A673 (cell line): ENCODE data around the gene DHRS9. TPM values are rescaled to one million over a fixed set of nuclear protein-coding genes. Genes with fewer than 3 reads are reported as not detected.

Source experiments
- BruUV-seq: library from RNA; stranded (reverse); fragments of 400-500 nt; replicated peaks from 2 replicates; lab custom pipeline; 2021; lab: Mats Ljungman, UMichigan
- CTCF ChIA-PET: fragments of 300-600 bp; sonication (Branson Sonifier 250); formaldehyde crosslinking; loops from one replicate; lab custom pipeline; 2022; ENCODE audit warnings: antibody characterized with exemption; lab: Charles Lee
- POLR2A ChIA-PET: fragments of 300-600 bp; sonication (Branson Sonifier 250); formaldehyde crosslinking; loops from one replicate; lab custom pipeline; 2022; ENCODE audit warnings: antibody characterized with exemption; ENCODE audit not compliant: low non-redundant PET; lab: Charles Lee
- DNase-seq: peaks from one replicate; pipeline ENCODE4 v3.0.0-alpha.2; 2015; ENCODE audit warnings: low spot score
- H3K27ac ChIP-seq: fragments of 200-600 bp; sonication (generic); 2 replicates; pipeline ENCODE4 v1.5.1; 2016; ENCODE audit warnings: mixed run types, low read depth, mild to moderate bottlenecking, mixed read lengths, antibody characterized with exemption, low read length; ENCODE audit not compliant: poor library complexity, severe bottlenecking
- H3K27me3 ChIP-seq: fragments of 200-600 bp; sonication (generic); replicated peaks from 2 replicates; pipeline ENCODE4 v1.6.1; 2017; ENCODE audit warnings: mixed run types, low read depth, mild to moderate bottlenecking, mixed read lengths, antibody characterized with exemption, low read length; ENCODE audit not compliant: insufficient read depth, poor library complexity
- H3K36me3 ChIP-seq: fragments of 200-600 bp; sonication (generic); 2 replicates; pipeline ENCODE4 v1.6.1; 2016; ENCODE audit warnings: mixed run types, mild to moderate bottlenecking, mixed read lengths, antibody characterized with exemption, low read length; ENCODE audit not compliant: insufficient read depth, poor library complexity, severe bottlenecking
- H3K4me1 ChIP-seq: fragments of 200-600 bp; sonication (generic); 2 replicates; pipeline ENCODE4 v1.6.1; 2017; ENCODE audit warnings: mixed run types, mild to moderate bottlenecking, mixed read lengths, antibody characterized with exemption, low read length; ENCODE audit not compliant: insufficient read depth, poor library complexity, severe bottlenecking
- H3K4me3 ChIP-seq: fragments of 200-600 bp; sonication (generic); 2 replicates; pipeline ENCODE4 v1.5.1; 2016; ENCODE audit warnings: low read depth, mixed run types, mild to moderate bottlenecking, mixed read lengths, low read length; ENCODE audit not compliant: poor library complexity, severe bottlenecking
- H3K9me3 ChIP-seq: fragments of 200-600 bp; sonication (generic); 2 replicates; pipeline ENCODE4 v1.6.1; 2016; ENCODE audit warnings: mixed run types, low read depth, mild to moderate bottlenecking, mixed read lengths, antibody characterized with exemption, low read length; ENCODE audit not compliant: poor library complexity, severe bottlenecking
- EZH2 ChIP-seq: fragments of 200-600 bp; sonication (generic); IDR thresholded peaks from 2 replicates; pipeline ENCODE4 v1.6.1; 2017; ENCODE audit warnings: borderline replicate concordance, low read depth, mild to moderate bottlenecking, mixed read lengths, antibody characterized with exemption, low read length; ENCODE audit not compliant: poor library complexity, severe bottlenecking
- intact Hi-C: fragments of 100-400 bp; cut with micrococcal nuclease; formaldehyde crosslinking; loops from one replicate; pipeline ENCODE4 v1.10.0; 2022; ENCODE audit not compliant: unreplicated experiment
- total RNA-seq: library from RNA; stranded (reverse); gene quantifications from 2 replicates; pipeline ENCODE4 v1.2.3, GENCODE V29; 2021
- TF ChIP-seq, protein P1 (sequence below): fragments of 300-800, 200-600 bp; sonication (generic); conservative IDR thresholded peaks from 2 replicates; pipeline ENCODE4 v1.5.1; 2017; ENCODE audit warnings: low read depth, mild to moderate bottlenecking, antibody characterized with exemption, low read length, moderate library complexity, mixed read lengths

The DHRS9 gene
- total RNA-seq, 1 experiment from 2014 or later, result not detected

DNA sequence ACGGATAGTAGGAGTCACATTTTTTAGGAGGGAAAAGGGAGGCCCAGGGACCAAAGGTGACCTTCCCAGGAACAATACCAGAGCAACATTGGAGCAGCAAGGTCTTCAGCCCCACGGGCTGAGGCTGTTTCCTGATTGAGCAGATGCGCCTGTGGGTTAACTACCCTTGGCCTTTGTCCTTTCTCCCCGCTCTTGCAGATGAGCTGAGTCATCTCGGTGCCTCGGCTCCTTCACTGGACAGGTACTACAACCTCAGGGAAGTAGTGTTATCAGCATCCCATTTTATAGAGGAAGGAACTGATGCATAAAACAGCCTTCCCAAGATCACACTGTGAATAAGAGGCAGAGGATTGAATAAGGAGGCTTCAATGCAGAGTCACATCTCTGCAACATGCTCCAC lies 43.5 kb downstream of the DHRS9 start:
- H3K27me3 ChIP-seq, result peaks cover 3% of the 10 kb centered on the region
- no peak for DNase-seq
- intact Hi-C loops, result loop anchor here (5.0 to 10.0 kb wide), 2 partner anchors 109 to 282 kb away; no protein-coding TSS in a partner anchor

DNA sequence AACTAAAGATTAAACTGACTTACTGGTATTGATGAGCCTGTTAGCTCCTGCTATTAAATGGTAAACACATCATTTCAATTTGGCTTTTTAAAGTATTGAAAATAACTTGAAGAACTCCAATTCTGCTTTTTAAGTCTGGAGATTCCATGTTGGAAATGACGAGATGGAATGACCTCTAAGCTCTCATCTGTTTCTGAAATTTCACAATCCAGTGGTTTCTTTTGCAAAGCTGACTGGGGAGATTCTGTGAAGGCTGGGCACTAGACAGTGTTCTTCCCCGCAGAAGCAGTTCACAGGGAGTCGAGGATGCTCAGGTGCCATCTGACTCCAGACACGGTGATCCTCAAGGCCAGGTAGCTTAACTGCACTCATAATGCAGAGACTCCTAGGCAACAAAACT lies 44.7 kb downstream of the DHRS9 start:
- CTCF ChIA-PET, result no interaction called here
- POLR2A ChIA-PET, result no interaction called here
- H3K4me1 ChIP-seq, result no peaks in the 10 kb centered on the region
- no peaks in the 10 kb centered on the region for H3K27me3 ChIP-seq
- no peaks in the 10 kb centered on the region for H3K36me3 ChIP-seq
- no peak for TF ChIP-seq EZH2
- TF ChIP-seq, protein P1, sequence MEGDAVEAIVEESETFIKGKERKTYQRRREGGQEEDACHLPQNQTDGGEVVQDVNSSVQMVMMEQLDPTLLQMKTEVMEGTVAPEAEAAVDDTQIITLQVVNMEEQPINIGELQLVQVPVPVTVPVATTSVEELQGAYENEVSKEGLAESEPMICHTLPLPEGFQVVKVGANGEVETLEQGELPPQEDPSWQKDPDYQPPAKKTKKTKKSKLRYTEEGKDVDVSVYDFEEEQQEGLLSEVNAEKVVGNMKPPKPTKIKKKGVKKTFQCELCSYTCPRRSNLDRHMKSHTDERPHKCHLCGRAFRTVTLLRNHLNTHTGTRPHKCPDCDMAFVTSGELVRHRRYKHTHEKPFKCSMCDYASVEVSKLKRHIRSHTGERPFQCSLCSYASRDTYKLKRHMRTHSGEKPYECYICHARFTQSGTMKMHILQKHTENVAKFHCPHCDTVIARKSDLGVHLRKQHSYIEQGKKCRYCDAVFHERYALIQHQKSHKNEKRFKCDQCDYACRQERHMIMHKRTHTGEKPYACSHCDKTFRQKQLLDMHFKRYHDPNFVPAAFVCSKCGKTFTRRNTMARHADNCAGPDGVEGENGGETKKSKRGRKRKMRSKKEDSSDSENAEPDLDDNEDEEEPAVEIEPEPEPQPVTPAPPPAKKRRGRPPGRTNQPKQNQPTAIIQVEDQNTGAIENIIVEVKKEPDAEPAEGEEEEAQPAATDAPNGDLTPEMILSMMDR, result no peak
- H3K4me3 ChIP-seq, result no peak overlapping the region
- no TSS peak for BruUV-seq
- H3K9me3 ChIP-seq, result no peaks in the 10 kb centered on the region
- H3K27ac ChIP-seq, result no peak overlapping the region
- DNase-seq, result no peak
- intact Hi-C loops, result loop anchor here (5.0 to 10.0 kb wide), 2 partner anchors 108 to 281 kb away; no protein-coding TSS in a partner anchor

More for the DNA sequence above, 43.5 kb downstream of the DHRS9 start:
- Histone ChIP-seq H3K4me1 (no peaks in the 10 kb centered on the region), H3K36me3 (no peaks in the 10 kb centered on the region), H3K9me3 (no peaks in the 10 kb centered on the region), H3K27ac (no peak overlapping the region), H3K4me3 (no peak overlapping the region)
- TF ChIP-seq, protein P1, result no peak
- TF ChIP-seq EZH2, result no peak
- POLR2A ChIA-PET, result no interaction called here
- CTCF ChIA-PET, result no interaction called here
- BruUV-seq, result no TSS peak

DNA sequence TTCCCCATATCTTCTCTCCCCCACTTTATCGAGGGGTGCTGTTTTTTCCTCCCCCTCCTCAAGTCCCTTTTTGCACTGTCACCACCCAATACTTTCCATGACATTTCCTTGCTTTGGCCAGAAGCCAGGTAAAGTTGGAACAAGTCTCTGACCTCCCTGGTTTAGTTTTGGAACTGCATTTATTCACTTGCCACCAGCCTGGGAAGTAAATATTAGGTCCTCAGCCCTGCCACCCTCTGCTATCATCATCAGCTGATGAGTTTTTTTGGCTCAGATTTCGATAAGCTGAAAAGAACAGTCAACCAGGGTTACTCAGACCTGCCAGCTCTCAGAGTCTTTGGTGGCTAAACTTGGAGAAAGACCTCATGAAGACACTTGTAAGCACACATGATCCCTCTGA lies 47.0 kb downstream of the DHRS9 start:
- ChIA-PET POLR2A (no interaction called here), CTCF (no interaction called here)
- no peaks in the 10 kb centered on the region for H3K4me1 ChIP-seq
- no peaks in the 10 kb centered on the region for H3K36me3 ChIP-seq
- no peak overlapping the region for H3K4me3 ChIP-seq
- no peak overlapping the region for H3K27ac ChIP-seq
- DNase-seq, result no peak
- H3K9me3 ChIP-seq, result no peaks in the 10 kb centered on the region
- BruUV-seq, result no TSS peak
- intact Hi-C loops, result loop anchor here (10.0 kb wide), 1 partner anchor 278 kb away; no protein-coding TSS in a partner anchor
- H3K27me3 ChIP-seq, result no peaks in the 10 kb centered on the region
- TF ChIP-seq, protein P1, result no peak
- no peak for TF ChIP-seq EZH2
